GM19467 (cell line): Measurements from ENCODE around the gene CPNE2.
"Not testable (repeated sequence)": the region's sequence is repeated elsewhere in the genome, so short reads cannot be mapped to it uniquely, and the experiment has no call there.

Source experiments
- ATAC-seq: cut with Tn5 transposase; IDR thresholded peaks from one replicate; pipeline ENCODE4 v1.9.1; 2021; ENCODE audit warnings: mild to moderate bottlenecking, moderate library complexity; ENCODE audit not compliant: unreplicated experiment

CPNE2 gene

GRCh38 chr16:57096192-57096591 is 3.8 kb downstream of the CPNE2 start:
- ATAC-seq = no peak

GRCh38 chr16:57096793-57097192 is 4.4 kb downstream of the CPNE2 start:
- no peak for ATAC-seq

- ATAC-seq = no peak
Measured at GRCh38 chr16:57098188-57098841, 5.9 kb downstream of the CPNE2 start.

DNA sequence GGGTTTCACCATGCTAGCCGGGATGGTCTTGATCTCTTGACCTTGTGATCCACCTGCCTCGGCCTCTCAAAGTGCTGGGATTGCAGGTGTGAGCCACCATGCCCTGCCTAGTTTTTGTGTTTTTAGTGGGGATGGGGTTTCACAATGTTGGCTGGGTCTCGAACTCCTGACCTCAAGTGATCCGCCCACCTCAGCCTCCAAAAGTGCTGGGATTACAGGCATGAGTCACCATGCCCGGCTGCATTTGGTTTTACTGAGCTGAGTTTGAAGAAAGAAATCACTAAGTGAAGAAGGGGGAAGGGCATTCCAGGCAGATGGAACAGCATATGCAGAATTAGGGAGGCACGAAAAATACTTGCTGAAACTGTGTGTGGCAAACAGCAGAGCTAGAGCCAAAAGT is 7.6 kb downstream of the CPNE2 start:
- not testable (repeated sequence) for ATAC-seq

- ATAC-seq = no peak
Measured at GRCh38 chr16:57100445-57100844, 8.1 kb downstream of the CPNE2 start.

DNA sequence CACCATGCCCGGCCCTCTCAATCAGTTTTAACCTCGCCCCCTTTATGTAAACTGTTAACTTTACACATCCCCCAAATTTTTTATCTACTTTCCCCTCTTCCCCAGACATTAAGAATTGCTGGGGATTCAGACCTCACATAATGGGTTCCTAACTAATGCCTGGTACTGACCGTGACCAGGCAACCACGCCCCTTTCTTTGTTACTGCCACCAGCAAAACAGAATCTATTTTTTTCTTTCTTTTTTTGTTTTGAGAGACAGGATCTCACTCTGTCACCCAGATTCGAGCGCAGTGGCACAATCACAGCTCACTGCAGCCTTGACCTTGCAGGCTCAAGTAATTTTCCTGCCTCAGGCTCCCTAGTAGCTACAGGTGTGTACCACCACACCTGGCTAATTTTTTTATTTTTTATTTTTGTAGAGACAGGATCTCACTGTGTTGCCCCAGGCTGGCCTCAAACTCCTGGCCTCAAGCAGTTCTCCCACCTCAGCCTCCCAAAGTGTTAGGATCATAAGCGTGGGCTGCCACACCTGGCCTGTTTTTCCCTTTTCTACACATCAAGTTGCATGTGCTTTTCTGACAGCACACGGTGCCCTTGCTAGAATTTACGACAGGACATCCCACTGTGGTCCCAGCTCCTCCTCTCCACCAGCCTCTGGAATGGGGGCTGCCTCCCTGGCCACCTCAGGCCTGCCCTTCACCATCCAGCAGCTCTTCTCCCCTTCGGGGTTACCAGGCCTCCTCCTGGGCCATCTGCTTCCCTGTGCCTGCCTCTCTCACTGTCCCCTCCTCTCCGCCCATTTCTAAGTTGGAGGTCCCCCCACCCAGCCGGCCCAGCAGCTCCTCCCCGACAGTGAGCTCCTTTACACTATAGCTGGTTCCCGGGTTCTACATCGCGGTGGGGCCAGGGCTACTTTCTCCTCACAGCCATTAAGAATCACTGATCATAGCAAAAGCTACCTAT is 10.8 kb downstream of the CPNE2 start:
- ATAC-seq = no peak

GRCh38 chr16:57104706-57105105 is 12.3 kb downstream of the CPNE2 start:
- ATAC-seq = no peak

DNA sequence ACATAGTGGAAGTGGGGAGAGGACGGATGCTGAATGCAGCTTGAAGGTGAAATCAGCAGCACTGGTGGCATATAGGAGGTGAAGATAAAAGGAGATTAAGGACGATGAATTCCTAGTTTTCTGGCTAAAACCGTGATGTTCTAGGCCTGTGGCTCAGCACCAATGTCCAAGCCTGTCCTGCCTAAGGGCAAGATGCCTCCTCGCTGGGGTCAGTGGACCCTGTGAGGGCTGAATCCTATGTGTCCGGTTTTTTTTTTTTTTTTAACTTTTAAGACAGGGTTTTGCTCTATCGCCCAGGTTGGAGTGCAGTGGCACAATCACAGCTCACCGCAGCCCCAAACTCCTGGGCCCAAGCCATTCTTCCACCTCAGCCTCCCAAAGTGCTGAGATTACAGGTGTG is 12.8 kb downstream of the CPNE2 start:
- no peak for ATAC-seq

DNA sequence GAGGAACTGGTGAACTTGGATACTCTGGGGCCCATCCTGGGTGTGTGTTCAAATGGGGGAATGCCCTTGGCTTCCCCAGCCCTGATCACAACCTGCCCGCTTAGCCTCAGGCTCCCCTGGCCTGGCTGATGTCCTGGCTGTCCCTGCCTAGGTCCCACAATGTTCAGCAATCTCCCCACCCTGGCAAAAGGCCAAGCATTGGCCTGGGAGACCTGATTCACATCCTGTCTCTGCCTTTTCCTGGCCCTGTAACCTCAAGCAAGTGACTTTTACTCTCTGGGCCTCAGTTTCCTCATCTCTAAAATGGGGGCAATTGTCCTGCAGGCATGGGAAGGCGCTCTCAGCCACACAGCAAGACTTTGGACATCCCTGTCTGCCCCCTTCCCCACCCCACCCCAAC is 14.4 kb downstream of the CPNE2 start:
- no peak for ATAC-seq

DNA sequence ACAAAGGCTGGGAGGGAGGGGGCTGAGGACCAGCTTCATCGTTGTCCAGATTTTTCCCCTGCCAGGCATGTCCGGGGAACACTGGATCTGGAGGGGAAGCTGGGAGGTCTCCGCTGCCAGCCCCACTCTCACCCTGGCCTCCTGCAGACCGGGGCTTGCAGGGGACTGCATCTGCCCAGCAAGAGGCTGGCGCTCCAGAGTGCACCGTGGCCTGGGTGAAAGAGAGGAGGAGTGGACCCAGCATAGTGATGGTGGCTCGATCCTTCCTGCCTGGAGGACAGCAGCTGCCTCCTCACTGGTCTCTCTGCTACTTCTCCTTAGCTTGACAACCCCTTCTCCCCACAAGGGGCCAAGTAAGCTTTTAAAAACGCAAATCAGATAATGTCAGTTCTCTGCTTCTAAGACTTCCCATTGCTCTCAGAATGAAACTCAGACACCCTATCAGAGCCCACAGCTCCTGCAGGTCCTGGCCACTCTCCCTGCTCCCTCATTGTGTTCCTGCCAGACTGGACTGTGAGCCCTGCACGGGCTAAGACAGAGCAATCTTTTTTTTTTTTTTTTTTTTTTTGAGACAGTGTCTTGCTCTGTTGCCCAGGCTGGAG is 15.0 kb downstream of the CPNE2 start:
- no peak for ATAC-seq

GRCh38 chr16:57108432-57108831 is 16.0 kb downstream of the CPNE2 start:
- no peak for ATAC-seq

- not testable (repeated sequence) for ATAC-seq
Measured at GRCh38 chr16:57109259-57110105, 17.1 kb downstream of the CPNE2 start.

- no peak for ATAC-seq
Measured at GRCh38 chr16:57110937-57111336, 18.6 kb downstream of the CPNE2 start.

- ATAC-seq = no peak
Measured at GRCh38 chr16:57111420-57111819, 19.0 kb downstream of the CPNE2 start.

- no peak for ATAC-seq
Measured at GRCh38 chr16:57112403-57113041, 20.1 kb downstream of the CPNE2 start.

GRCh38 chr16:57113042-57113453 is 20.7 kb downstream of the CPNE2 start:
- no peak for ATAC-seq

- no peak for ATAC-seq
Measured at GRCh38 chr16:57113664-57114063, 21.3 kb downstream of the CPNE2 start.

GRCh38 chr16:57115168-57115513 is 22.8 kb downstream of the CPNE2 start:
- no peak for ATAC-seq

DNA sequence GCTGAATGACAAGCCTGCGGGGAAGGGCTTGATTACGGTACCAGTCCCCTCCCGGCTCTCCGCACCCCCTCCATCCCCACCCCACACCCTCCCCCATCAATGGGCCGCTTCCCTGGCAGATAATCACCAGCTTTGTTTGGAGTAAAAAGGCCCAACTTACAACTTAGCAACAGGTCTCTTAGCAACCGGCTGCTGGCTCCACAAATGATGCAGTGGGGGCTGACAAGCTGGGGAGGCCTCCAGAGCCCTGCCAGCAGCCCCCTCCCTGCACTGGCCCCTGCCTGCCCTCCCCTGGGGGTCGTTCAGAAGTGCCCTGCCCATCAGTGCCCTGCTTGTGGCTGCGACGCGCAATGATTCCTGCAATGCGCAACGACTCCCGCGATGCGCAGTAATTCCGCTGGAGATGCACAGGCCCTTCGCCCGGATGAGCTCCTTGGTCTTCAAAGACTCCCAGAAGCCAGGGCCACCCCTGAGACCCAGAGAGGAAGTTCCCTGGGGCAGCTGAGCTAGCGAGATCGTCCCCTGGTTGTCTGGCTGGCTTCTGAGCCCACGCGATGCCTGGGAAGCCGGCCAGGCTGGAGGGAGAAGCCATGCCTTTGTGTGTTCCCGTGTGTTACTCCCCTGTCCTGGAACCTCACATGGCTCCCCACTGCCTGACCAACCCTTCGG is 23.3 kb downstream of the CPNE2 start:
- no peak for ATAC-seq
